H1 (cell line): ENCODE measurements around the gene MAML3.

Source experiments
- CBX5 ChIP-seq: fragments of 300-800, 300-1000 bp; sonication (generic); IDR thresholded peaks from 2 replicates; pipeline ENCODE4 v1.7.1; 2016; ENCODE audit warnings: antibody characterized with exemption, low read length, low read depth
- EZH2 ChIP-seq: fragments of 200-600 bp; sonication (generic); IDR thresholded peaks from 2 replicates; pipeline ENCODE4 v1.7.1; 2012; ENCODE audit warnings: low read depth, mild to moderate bottlenecking, moderate library complexity, low read length, inconsistent platforms; ENCODE audit not compliant: severe bottlenecking
- FOSL1 ChIP-seq: IDR thresholded peaks from 2 replicates; pipeline ENCODE4 v1.6.1; 2011; ENCODE audit warnings: mild to moderate bottlenecking, low read depth, low read length, moderate library complexity; ENCODE audit not compliant: insufficient read depth
- HDAC2 ChIP-seq, 2 experiments: fragments of 300-600 bp in 1 of 2; sonication (generic) in 1 of 2; IDR thresholded peaks; 2 replicates each; pipeline ENCODE4 v1.6.1; 2011 to 2012; ENCODE audit warnings: low read depth in 2 of 2, low read length in 2 of 2, mild to moderate bottlenecking in 2 of 2, moderate library complexity in 2 of 2, borderline replicate concordance in 1 of 2, inconsistent platforms in 1 of 2
- MAFK ChIP-seq: IDR thresholded peaks from 2 replicates; pipeline ENCODE4 v1.6.1; 2012; ENCODE audit warnings: low read depth, mild to moderate bottlenecking, improper control_type of control experiment, low read length
- POLR2A ChIP-seq, 2 experiments: IDR thresholded peaks; 1 replicate in 1 of 2; 2 replicates in 1 of 2; pipeline ENCODE4 v1.6.1; 2011; ENCODE audit warnings: low read depth in 2 of 2, low read length in 2 of 2, mild to moderate bottlenecking in 2 of 2; ENCODE audit errors: control extremely low read depth in 1 of 2
- POLR2AphosphoS5 ChIP-seq: IDR thresholded peaks from 2 replicates; pipeline ENCODE4 v1.6.1; 2011; ENCODE audit warnings: low read depth, low read length
- SIX5 ChIP-seq: IDR thresholded peaks from 2 replicates; pipeline ENCODE4 v1.6.1; 2011; ENCODE audit warnings: mild to moderate bottlenecking, low read depth, low read length
- TF ChIP-seq, protein P1 (sequence below), 3 experiments: IDR thresholded peaks; 1 replicate in 2 of 3; 2 replicates in 1 of 3; pipeline versions ENCODE4 v1.5.1 to v1.6.1; 2011; ENCODE audit warnings: low read length in 3 of 3, mild to moderate bottlenecking in 3 of 3, inconsistent platforms in 2 of 3, low read depth in 1 of 3, moderate library complexity in 1 of 3; ENCODE audit not compliant: insufficient read depth in 1 of 3; ENCODE audit errors: control extremely low read depth in 1 of 3

DNA sequence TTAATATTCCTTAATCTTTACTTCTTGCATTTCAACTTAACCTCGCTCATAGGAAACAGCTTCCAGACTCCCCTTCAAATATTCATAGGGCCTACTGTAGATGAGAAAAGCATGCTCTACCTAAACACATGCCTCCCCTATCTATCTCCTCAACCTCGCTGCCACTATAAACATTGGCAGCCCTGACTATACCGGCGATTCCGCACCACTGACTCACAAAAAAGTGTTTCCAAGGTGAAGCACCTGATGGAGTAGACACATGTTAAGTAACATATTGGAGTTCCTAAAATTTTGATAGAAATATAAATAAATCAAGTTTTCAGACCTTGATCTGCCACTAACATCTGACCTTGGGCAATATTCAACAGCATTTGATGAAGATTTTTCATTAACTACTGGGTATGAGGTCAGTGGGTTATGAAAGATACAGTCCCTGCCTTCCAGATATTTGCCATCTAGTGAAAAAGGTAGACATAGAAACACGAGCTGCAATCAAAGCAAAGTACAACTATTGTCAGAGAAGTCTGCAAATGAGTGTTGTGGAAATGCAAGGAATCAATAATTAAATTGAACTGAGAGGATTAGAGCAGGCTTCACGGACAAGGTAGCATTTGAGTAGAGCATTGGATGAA, 184.2 kb downstream of the MAML3 start:
- TF ChIP-seq, protein P1, sequence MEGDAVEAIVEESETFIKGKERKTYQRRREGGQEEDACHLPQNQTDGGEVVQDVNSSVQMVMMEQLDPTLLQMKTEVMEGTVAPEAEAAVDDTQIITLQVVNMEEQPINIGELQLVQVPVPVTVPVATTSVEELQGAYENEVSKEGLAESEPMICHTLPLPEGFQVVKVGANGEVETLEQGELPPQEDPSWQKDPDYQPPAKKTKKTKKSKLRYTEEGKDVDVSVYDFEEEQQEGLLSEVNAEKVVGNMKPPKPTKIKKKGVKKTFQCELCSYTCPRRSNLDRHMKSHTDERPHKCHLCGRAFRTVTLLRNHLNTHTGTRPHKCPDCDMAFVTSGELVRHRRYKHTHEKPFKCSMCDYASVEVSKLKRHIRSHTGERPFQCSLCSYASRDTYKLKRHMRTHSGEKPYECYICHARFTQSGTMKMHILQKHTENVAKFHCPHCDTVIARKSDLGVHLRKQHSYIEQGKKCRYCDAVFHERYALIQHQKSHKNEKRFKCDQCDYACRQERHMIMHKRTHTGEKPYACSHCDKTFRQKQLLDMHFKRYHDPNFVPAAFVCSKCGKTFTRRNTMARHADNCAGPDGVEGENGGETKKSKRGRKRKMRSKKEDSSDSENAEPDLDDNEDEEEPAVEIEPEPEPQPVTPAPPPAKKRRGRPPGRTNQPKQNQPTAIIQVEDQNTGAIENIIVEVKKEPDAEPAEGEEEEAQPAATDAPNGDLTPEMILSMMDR (IDR thresholded peaks at IDR 0.05; ENCODE audit: control extremely low read depth in 1 of 3, insufficient read depth in 1 of 3, low read depth in 1 of 3, low read length in 3 of 3) = no peak
- TF ChIP-seq HDAC2 (IDR thresholded peaks at IDR 0.05; ENCODE audit: borderline replicate concordance in 1 of 2, low read depth in 2 of 2, low read length in 2 of 2) (no peak), EZH2 (no peak), MAFK (no peak), POLR2AphosphoS5 (no peak), SIX5 (no peak), CBX5 (no peak), FOSL1 (no peak), POLR2A (IDR thresholded peaks at IDR 0.05; ENCODE audit: control extremely low read depth in 1 of 2, low read depth in 2 of 2, low read length in 2 of 2) (no peak)
